GM21390 (cell line): ENCODE results near the gene CREB5.

Experiments
- ATAC-seq: cut with Tn5 transposase; IDR thresholded peaks from one replicate; pipeline ENCODE4 v1.9.1; 2021; ENCODE audit not compliant: unreplicated experiment

The CREB5 gene

DNA sequence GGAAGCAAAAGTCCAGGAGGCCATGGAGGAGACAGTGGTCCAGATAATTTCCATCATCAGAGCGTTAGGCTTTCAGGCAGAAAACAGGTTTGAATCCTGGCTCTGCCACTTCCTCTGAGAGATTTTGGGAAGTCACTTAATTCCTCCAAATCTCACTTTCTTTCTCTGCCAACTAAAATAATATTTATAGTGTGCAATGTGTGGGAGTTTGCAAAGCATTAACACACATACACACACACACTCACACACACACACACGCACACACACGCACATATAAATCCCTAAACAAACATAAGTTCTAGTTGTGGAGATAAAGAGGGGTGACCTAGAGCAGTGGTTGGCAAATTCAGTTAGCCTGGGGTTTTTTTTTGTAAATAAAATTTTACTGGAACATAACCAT, 461.0 kb downstream of the CREB5 start:
- no peak for ATAC-seq

DNA sequence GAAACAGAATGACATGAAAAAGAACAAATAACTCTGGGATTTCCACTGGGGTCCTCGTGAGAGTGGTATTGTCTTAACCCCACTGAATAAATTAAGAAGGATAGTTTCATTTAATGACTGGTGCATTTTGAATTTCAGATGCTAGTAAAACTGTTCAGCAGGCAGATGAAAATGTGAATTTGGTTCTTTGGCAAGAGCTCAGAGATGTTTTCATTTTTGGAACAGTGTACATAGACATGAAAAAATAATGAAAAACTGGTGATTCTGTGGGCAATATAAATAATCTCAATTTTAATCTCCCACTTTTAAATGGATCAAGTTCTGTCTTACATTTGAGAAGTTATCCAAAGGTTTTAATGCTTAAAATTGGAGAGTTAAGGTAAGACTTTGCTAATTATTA, 461.7 kb downstream of the CREB5 start:
- ATAC-seq = no peak
